Measurements from ENCODE around the gene CLINT1.
A peak's percentile ranks its signal among the peaks of the same experiment; 100 is the strongest.

DNA sequence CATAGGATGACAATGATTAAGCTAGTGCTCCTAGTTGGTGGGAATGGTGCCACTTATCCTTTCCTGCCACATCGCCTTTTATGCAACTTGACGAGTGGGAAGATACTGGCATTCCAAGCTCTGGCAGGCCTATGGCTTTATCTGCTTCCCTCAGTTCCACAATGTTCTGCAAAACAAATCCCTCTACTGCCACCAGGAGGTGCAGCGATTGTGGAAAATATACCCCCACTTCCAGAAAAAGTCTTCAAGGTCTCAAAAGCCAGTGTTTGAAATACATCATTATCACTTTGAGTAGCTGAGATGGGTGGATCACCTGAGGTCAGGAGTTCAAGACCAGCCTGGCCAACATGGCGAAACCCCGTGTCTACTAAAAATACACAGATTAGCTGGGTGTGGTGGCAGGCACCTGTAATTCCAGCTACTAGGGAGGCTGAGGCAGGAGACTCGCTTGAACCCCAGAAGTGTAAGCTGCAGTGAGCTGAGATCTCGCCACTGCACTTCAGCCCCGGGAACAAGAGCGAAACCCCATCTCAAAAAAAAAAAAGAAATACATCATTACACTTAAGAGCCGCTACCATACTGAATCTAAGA lies 3.4 kb downstream of the CLINT1 start:
- TF ChIP-seq POLR2A (IDR thresholded peaks at IDR 0.05) (no peak), EP300 (IDR thresholded peaks at IDR 0.05) (no peak)
- TF ChIP-seq, protein P1, sequence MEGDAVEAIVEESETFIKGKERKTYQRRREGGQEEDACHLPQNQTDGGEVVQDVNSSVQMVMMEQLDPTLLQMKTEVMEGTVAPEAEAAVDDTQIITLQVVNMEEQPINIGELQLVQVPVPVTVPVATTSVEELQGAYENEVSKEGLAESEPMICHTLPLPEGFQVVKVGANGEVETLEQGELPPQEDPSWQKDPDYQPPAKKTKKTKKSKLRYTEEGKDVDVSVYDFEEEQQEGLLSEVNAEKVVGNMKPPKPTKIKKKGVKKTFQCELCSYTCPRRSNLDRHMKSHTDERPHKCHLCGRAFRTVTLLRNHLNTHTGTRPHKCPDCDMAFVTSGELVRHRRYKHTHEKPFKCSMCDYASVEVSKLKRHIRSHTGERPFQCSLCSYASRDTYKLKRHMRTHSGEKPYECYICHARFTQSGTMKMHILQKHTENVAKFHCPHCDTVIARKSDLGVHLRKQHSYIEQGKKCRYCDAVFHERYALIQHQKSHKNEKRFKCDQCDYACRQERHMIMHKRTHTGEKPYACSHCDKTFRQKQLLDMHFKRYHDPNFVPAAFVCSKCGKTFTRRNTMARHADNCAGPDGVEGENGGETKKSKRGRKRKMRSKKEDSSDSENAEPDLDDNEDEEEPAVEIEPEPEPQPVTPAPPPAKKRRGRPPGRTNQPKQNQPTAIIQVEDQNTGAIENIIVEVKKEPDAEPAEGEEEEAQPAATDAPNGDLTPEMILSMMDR (IDR thresholded peaks at IDR 0.05) = peak in 2 of 3 donors; percentile 30 to 41
